Prostate gland (tissue), 2 donors: Measurements from ENCODE around the gene TNFRSF12A.

ENCODE experiments used
- CTCF ChIP-seq, 4 experiments: fragments of 200-600 bp in 2 of 4; fragments of 450-650 bp in 2 of 4; sonication (generic) in 2 of 4; IDR thresholded peaks; 1 replicate in 3 of 4; 2 replicates in 1 of 4; pipeline ENCODE4 v1.5.1; 2016 to 2019; ENCODE audit warnings: antibody characterized with exemption in 4 of 4, mild to moderate bottlenecking in 2 of 4, moderate library complexity in 2 of 4
- POLR2A ChIP-seq: fragments of 450-650 bp; IDR thresholded peaks from one replicate; pipeline ENCODE4 v1.6.1; 2016; ENCODE audit warnings: antibody characterized with exemption, mild to moderate bottlenecking
- POLR2AphosphoS5 ChIP-seq: sonication (generic); formaldehyde crosslinking; IDR thresholded peaks from one replicate; pipeline ENCODE4 v1.6.1; 2017; ENCODE audit warnings: antibody characterized with exemption

GRCh38 chr16:2985893-2986355, 34.2 kb upstream of the TNFRSF12A start:
- no peak for TF ChIP-seq POLR2A
- no peak for TF ChIP-seq CTCF (IDR thresholded peaks at IDR 0.05)
- TF ChIP-seq POLR2AphosphoS5, result no peak
